Lower leg skin (tissue), 3 donors: Measurements from ENCODE around the gene ZNF22.

Source experiments
- POLR2A ChIP-seq, 2 donors: fragments of 450-650 bp; IDR thresholded peaks; one replicate each; pipeline ENCODE4 v1.6.1; 2016 to 2017; ENCODE audit warnings: antibody characterized with exemption in 2 of 2, mild to moderate bottlenecking in 1 of 2, moderate library complexity in 1 of 2
- TF ChIP-seq, protein P1 (sequence below), 3 donors: fragments of 450-650 bp; IDR thresholded peaks; one replicate each; pipeline ENCODE4 v1.5.1; 2016; ENCODE audit warnings: antibody characterized with exemption in 3 of 3, mild to moderate bottlenecking in 3 of 3, moderate library complexity in 2 of 3

GRCh38 chr10:45034301-45034700, 33.6 kb downstream of the ZNF22 start:
- TF ChIP-seq, protein P1, sequence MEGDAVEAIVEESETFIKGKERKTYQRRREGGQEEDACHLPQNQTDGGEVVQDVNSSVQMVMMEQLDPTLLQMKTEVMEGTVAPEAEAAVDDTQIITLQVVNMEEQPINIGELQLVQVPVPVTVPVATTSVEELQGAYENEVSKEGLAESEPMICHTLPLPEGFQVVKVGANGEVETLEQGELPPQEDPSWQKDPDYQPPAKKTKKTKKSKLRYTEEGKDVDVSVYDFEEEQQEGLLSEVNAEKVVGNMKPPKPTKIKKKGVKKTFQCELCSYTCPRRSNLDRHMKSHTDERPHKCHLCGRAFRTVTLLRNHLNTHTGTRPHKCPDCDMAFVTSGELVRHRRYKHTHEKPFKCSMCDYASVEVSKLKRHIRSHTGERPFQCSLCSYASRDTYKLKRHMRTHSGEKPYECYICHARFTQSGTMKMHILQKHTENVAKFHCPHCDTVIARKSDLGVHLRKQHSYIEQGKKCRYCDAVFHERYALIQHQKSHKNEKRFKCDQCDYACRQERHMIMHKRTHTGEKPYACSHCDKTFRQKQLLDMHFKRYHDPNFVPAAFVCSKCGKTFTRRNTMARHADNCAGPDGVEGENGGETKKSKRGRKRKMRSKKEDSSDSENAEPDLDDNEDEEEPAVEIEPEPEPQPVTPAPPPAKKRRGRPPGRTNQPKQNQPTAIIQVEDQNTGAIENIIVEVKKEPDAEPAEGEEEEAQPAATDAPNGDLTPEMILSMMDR (IDR thresholded peaks at IDR 0.05): no peak
- TF ChIP-seq POLR2A (IDR thresholded peaks at IDR 0.05): no peak
